ENCODE results near the gene LRFN2. TPM values are rescaled to one million over a fixed set of nuclear protein-coding genes. Genes with fewer than 3 reads are reported as not detected.

Gene LRFN2
- total and polyA plus RNA-seq, 11 donors: not detected

DNA sequence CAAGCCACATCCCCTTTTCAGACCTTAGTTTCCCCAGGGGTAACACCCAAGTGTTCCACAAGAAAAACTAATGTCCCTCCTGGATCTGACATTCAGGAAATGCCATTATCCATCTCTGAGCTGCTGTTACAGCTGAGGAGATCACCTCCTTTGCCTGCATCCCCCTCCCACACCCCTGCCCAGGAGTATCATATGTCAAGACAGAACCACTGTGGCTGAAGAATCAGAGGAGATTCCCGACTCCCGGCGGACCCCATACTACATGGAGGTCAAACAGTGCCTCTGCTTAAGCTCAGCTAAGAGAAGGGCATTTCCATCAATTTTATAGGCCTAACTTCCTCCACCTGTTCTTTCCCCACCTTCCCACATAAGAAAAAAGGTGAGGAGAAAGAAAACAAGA is 36.8 kb upstream of the LRFN2 start:
- H3K4me1 ChIP-seq: no peaks in the 10 kb centered on the region
- peaks cover 0 to 29% (median 7%) of the 10 kb centered on the region in 9 donors for H3K27me3 ChIP-seq
- 62 to 83% (median 73%) methylated on average over 3 of the region's 3 CpGs for WGBS, 4 donors
- no peak overlapping the region for H3K4me3 ChIP-seq
- TF ChIP-seq, protein P1, sequence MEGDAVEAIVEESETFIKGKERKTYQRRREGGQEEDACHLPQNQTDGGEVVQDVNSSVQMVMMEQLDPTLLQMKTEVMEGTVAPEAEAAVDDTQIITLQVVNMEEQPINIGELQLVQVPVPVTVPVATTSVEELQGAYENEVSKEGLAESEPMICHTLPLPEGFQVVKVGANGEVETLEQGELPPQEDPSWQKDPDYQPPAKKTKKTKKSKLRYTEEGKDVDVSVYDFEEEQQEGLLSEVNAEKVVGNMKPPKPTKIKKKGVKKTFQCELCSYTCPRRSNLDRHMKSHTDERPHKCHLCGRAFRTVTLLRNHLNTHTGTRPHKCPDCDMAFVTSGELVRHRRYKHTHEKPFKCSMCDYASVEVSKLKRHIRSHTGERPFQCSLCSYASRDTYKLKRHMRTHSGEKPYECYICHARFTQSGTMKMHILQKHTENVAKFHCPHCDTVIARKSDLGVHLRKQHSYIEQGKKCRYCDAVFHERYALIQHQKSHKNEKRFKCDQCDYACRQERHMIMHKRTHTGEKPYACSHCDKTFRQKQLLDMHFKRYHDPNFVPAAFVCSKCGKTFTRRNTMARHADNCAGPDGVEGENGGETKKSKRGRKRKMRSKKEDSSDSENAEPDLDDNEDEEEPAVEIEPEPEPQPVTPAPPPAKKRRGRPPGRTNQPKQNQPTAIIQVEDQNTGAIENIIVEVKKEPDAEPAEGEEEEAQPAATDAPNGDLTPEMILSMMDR (IDR thresholded peaks at IDR 0.05): no peak
- no peak for TF ChIP-seq POLR2A (IDR thresholded peaks at IDR 0.05)
- peaks cover 0 to 3% (median 0%) of the 10 kb centered on the region in 12 donors for H3K9me3 ChIP-seq
- H3K36me3 ChIP-seq: no peaks in the 10 kb centered on the region
- DNase-seq: no peak
- no peak overlapping the region for H3K27ac ChIP-seq
- intact Hi-C loops (cut with DNase I): no loop called here
- ATAC-seq: no peak

DNA sequence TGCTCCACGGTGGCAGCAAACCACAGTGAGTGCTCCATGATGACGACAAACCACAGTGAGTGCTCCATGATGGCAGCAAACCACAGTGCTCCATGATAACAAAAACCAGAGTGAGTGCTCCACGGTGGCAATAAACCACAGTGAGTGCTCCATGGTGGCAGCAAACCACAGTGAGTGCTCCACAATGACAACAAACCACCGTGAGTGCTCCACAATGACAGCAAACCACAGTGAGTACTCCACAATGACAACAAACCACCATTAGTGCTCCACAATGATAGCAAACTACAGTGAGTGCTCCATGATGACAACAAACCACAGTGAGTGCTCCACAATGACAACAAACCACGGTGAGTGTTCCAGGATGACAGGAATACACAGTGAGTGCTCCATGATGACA is 36.0 kb upstream of the LRFN2 start:
- Histone ChIP-seq H3K36me3 (no peaks in the 10 kb centered on the region), H3K27me3 (peaks cover 0 to 34% (median 11%) of the 10 kb centered on the region in 9 donors), H3K27ac (no peak overlapping the region), H3K4me3 (no peak overlapping the region), H3K4me1 (no peaks in the 10 kb centered on the region), H3K9me3 (peaks cover 0 to 3% (median 0%) of the 10 kb centered on the region in 12 donors)
- intact Hi-C loops (cut with DNase I): no loop called here
- ATAC-seq: no peak
- DNase-seq: no peak
- TF ChIP-seq, protein P1 (IDR thresholded peaks at IDR 0.05): no peak
- no peak for TF ChIP-seq POLR2A (IDR thresholded peaks at IDR 0.05)
- WGBS, 4 donors: 65 to 85% (median 79%) methylated on average over 5 of the region's 5 CpGs

DNA sequence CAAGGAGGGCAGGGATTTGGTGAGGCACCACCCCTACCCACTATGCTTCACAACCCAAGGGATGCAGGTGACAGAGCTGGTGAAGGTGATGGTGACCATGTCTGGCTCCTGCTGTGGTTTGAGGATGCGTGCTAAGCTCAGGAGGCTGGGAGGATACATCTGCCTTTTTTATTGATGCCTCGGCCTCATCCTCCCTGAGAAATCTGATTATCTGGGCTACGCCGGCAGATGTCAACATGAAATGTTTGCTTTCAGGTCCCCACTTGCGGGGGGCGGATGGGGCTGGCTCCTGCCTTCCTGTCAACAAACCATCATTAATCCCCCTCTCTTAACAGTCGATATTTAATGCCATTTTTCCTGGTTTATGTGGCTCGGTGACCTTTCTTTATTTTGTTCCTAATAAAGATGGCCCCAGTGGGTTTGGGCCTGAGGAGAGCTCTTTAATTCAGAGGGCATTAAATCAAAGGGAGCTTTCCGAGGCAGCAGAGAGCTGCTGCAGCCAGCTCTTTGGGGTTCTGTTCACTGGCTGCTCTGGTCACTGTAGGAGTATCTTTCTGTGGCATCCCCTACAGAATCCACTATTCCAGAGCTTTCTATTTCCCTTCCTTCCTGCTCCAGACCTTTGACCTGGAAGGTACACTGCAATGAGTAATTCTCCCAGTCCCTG is 33.5 kb upstream of the LRFN2 start:
- Histone ChIP-seq H3K36me3 (no peaks in the 10 kb centered on the region), H3K27ac (no peak overlapping the region), H3K9me3 (peaks cover 0 to 8% (median 0%) of the 10 kb centered on the region in 12 donors), H3K4me3 (no peak overlapping the region), H3K27me3 (peaks cover 0 to 41% (median 11%) of the 10 kb centered on the region in 9 donors), H3K4me1 (no peaks in the 10 kb centered on the region)
- intact Hi-C loops (cut with DNase I): no loop called here
- ATAC-seq (no peak), DNase-seq (no peak)
- 55 to 68% (median 60%) methylated on average over 9 of the region's 9 CpGs for WGBS, 4 donors
- TF ChIP-seq POLR2A (IDR thresholded peaks at IDR 0.05): no peak
- TF ChIP-seq, protein P1 (IDR thresholded peaks at IDR 0.05): no peak

DNA sequence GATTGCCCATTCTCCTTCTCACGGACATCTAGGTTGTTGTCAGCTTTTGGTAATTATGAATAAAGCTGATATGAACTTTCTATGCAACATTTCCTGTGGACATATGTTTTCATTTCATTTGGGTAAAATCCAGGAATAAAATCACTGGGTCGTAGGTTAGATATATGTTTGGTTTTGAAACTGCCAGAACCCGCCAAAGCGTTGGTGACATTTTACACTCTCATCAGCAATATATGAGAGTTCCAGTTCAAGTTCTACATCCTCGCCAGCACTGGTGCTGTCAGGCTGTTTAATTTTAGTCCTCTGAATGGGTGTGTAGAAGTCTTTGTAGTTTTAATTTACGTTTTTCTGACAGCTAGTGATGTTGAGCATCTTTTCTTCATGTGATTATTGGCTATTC is 27.5 kb upstream of the LRFN2 start:
- Histone ChIP-seq H3K27me3 (peaks cover 0 to 58% (median 8%) of the 10 kb centered on the region in 9 donors), H3K9me3 (peaks cover 0 to 8% (median 0%) of the 10 kb centered on the region in 12 donors), H3K4me3 (no peak overlapping the region), H3K27ac (no peak overlapping the region), H3K4me1 (no peaks in the 10 kb centered on the region), H3K36me3 (no peaks in the 10 kb centered on the region)
- ATAC-seq (no peak), DNase-seq (no peak)
- TF ChIP-seq, protein P1 (IDR thresholded peaks at IDR 0.05): no peak
- no peak for TF ChIP-seq POLR2A (IDR thresholded peaks at IDR 0.05)
- intact Hi-C loops (cut with DNase I): no loop called here
- 54 to 68% (median 61%) methylated on average over 6 of the region's 6 CpGs for WGBS, 4 donors
